HG03469 (cell line): ENCODE data around the gene ACER1.
"Not testable (repeated sequence)": the region's sequence is repeated elsewhere in the genome, so short reads cannot be mapped to it uniquely, and the experiment has no call there.

Source experiments
- ATAC-seq: cut with Tn5 transposase; IDR thresholded peaks from one replicate; pipeline ENCODE4 v1.9.1; 2021; ENCODE audit warnings: mild to moderate bottlenecking, moderate library complexity, moderate number of reproducible peaks; ENCODE audit not compliant: unreplicated experiment

ACER1 gene

GRCh38 chr19:6333439-6333838 lies at the start of gene ACER1:
TSS of gene ACER1 (minus strand) at chr19:6333612. CDS start at chr19:6333551, 61 bp downstream.
- ATAC-seq: no peak

- no peak for ATAC-seq
Measured at GRCh38 chr19:6383188-6383587, 49.8 kb upstream of the ACER1 start.

- no peak for ATAC-seq
Measured at GRCh38 chr19:6381030-6381750, 47.8 kb upstream of the ACER1 start.

- ATAC-seq: no peak
Measured at GRCh38 chr19:6379744-6380143, 46.3 kb upstream of the ACER1 start.

- no peak for ATAC-seq
Measured at GRCh38 chr19:6378486-6378885, 45.1 kb upstream of the ACER1 start.

- ATAC-seq: no peak
Measured at GRCh38 chr19:6378041-6378440, 44.6 kb upstream of the ACER1 start.

GRCh38 chr19:6376512-6377190 lies 43.2 kb upstream of the ACER1 start:
- no peak for ATAC-seq

GRCh38 chr19:6375411-6376010 lies 42.1 kb upstream of the ACER1 start, which contains the start of gene PSPN:
TSS of gene PSPN (minus strand) at chr19:6375933. CDS start at chr19:6375849, 84 bp downstream.
- no peak for ATAC-seq

GRCh38 chr19:6374711-6375410 lies 41.4 kb upstream of the ACER1 start:
- ATAC-seq: no peak

GRCh38 chr19:6374161-6374709 lies 40.8 kb upstream of the ACER1 start:
- ATAC-seq: no peak

- no peak for ATAC-seq
Measured at GRCh38 chr19:6373813-6374108, 40.3 kb upstream of the ACER1 start.

- ATAC-seq: peak; percentile 26
Measured at GRCh38 chr19:6373096-6373812, 39.8 kb upstream of the ACER1 start.

- ATAC-seq: peak; percentile 60
Measured at GRCh38 chr19:6372594-6373095, 39.2 kb upstream of the ACER1 start, which contains the start of gene ALKBH7. TSS of gene ALKBH7 (plus strand) at chr19:6372794. CDS start at chr19:6372821, 27 bp downstream.

- no peak for ATAC-seq
Measured at GRCh38 chr19:6364353-6364752, 30.9 kb upstream of the ACER1 start.

- ATAC-seq: no peak
Measured at GRCh38 chr19:6362351-6362801, 29.0 kb upstream of the ACER1 start.

- no peak for ATAC-seq
Measured at GRCh38 chr19:6362027-6362350, 28.6 kb upstream of the ACER1 start.

- ATAC-seq: not testable (repeated sequence)
Measured at GRCh38 chr19:6360857-6361216, 27.4 kb upstream of the ACER1 start.

- ATAC-seq: not testable (repeated sequence)
Measured at GRCh38 chr19:6360445-6360844, 27.0 kb upstream of the ACER1 start.

GRCh38 chr19:6359568-6360341 lies 26.3 kb upstream of the ACER1 start:
- ATAC-seq: no peak

GRCh38 chr19:6358003-6358402 lies 24.6 kb upstream of the ACER1 start:
- ATAC-seq: no peak
